HG03558 (cell line): ENCODE results near the gene SBK2.
A peak's percentile ranks its signal among the peaks of the same experiment; 100 is the strongest.
"Not testable (repeated sequence)": the region's sequence is repeated elsewhere in the genome, so short reads cannot be mapped to it uniquely, and the experiment has no call there.

ENCODE experiments used
- ATAC-seq: cut with Tn5 transposase; IDR thresholded peaks from one replicate; pipeline ENCODE4 v1.9.1; 2021; ENCODE audit warnings: moderate number of reproducible peaks; ENCODE audit not compliant: unreplicated experiment; ENCODE audit errors: extremely low read depth

The SBK2 gene

DNA sequence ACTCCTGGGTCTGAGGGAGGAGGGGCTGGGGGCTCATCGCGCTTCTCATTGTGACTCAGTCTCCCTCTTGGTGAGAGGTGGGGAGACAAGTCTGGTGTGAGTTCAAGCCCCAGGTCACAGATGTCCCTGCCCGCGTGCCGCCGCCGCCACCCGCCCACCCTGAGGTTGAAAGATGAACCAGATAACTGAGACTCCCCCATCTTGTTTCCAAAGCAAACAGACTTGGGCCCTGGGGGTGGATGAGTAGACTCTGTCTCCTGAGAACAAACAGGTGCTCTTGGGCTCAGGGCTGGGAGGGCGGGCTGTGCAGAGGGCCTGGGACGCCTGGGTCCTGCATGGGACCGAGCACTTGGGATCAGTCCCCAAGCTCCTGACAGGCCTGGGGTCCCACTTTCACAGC, 567 bp downstream of the SBK2 start:
- no peak for ATAC-seq

GRCh38 chr19:55535965-55536350, 975 bp downstream of the SBK2 start:
- ATAC-seq: no peak

- ATAC-seq: no peak
Measured at GRCh38 chr19:55535173-55535964, 1.6 kb downstream of the SBK2 start.

GRCh38 chr19:55534280-55534679, 2.7 kb downstream of the SBK2 start:
- not testable (repeated sequence) for ATAC-seq

- ATAC-seq: no peak
Measured at GRCh38 chr19:55530996-55531395, 5.9 kb downstream of the SBK2 start.

GRCh38 chr19:55529636-55530234, 7.2 kb downstream of the SBK2 start:
- no peak for ATAC-seq

GRCh38 chr19:55528030-55528803, 8.7 kb downstream of the SBK2 start:
- no peak for ATAC-seq

DNA sequence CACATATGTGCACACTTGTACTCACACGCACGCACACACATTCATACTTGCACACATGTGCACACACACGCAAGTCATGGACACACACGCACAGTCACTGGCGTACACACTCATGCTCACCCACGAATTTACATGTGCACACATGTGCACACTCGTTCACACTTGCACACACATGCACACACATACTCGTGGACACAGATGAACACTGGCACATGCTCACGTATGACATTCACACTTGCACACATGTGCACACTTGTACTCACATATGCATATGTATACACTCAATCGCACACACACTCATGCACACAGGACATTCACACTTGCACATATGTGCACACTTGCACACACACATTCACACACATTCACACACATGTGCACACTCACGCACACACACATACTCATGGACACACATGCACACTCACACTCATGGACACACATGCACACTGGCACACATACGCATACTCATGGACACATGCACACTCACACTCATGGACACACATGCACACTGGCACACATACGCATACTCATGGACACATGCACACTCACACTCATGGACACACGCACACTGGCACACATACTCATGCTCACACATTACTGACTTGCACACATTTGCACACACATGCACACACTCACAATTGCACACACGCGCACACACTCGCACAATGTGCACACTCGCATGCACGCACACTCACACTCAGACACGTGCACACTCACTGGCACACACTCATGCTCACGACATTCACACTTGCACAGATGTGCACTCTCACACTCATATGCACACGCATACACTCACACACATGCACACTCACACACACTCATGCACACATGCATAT, 9.5 kb downstream of the SBK2 start:
- no peak for ATAC-seq

- no peak for ATAC-seq
Measured at GRCh38 chr19:55526216-55527196, 10.4 kb downstream of the SBK2 start.

GRCh38 chr19:55525289-55526101, 11.4 kb downstream of the SBK2 start:
- no peak for ATAC-seq

GRCh38 chr19:55520691-55521292, 16.1 kb downstream of the SBK2 start:
- ATAC-seq: no peak

DNA sequence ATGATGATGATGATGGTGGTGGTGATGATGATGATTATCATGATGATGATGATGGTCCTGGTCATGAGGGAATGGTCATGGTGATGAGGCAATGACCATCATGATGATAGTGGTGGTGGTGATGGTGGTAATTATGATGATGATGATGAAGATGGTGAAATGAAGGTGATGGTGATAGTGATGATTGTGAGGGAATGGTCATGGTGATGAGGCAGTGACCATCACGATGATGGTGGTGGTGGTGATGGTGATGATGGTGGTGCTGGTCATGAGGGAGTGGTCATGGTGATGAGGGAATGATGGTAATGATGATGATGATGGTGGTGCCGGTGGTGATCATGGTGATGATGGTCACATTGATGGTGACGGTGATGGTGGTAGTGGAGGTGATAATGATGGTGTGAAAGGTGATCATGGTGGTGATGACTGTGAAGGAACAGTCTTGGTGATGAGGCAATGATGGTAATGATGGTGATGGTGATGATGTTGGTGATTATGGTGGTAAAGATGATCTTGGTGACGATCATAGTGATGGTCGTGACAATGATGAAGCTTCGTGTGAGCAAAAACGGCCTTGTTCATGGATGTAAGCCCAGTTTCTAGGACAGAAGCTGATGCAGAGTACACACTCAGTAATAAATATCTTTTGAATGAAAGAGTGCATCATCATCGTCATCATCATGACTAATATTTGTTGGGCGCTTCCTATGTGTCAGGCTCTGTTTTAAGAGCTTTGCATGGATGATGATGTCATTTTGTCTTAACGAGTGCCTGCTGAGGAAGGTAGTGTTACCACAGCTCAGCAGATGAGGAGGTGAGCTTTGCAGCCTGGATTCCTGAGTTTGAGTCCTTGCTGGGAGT, 17.3 kb downstream of the SBK2 start:
- no peak for ATAC-seq

- ATAC-seq: peak; percentile 91
Measured at GRCh38 chr19:55516878-55517620, 19.9 kb downstream of the SBK2 start.

DNA sequence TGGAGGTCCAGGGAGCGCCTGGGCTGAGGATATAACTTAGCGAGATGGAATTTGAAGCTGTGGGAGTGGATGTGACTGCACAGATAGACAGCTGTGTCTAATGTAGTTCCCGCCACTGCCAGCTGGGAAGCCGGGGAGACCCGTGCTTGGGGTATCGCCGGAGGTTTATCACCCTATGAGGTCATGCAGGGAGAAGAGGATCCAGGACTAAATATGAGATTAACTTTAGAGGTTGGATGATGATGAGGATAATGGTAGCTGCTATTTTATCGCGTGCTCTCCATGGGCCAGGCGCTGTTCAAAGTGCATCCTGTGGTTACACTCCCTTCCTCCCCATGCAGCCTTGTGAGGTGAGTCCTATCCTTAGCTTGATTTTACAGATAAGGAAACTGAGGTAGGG, 28.8 kb downstream of the SBK2 start:
- no peak for ATAC-seq

GRCh38 chr19:55504981-55505380, 32.0 kb downstream of the SBK2 start:
- ATAC-seq: no peak

- ATAC-seq: no peak
Measured at GRCh38 chr19:55504252-55504603, 32.7 kb downstream of the SBK2 start.
